GM19463 (cell line): ENCODE data around the gene EPHA6.

ENCODE experiments used
- ATAC-seq: cut with Tn5 transposase; IDR thresholded peaks from one replicate; pipeline ENCODE4 v1.9.1; 2021; ENCODE audit warnings: mild to moderate bottlenecking, moderate library complexity; ENCODE audit not compliant: unreplicated experiment

The EPHA6 gene

GRCh38 chr3:97765336-97765735 is 950.9 kb downstream of the EPHA6 start:
- ATAC-seq = no peak

- no peak for ATAC-seq
Measured at GRCh38 chr3:97772926-97773325, 958.5 kb downstream of the EPHA6 start.

- ATAC-seq = no peak
Measured at GRCh38 chr3:97778152-97778551, 963.8 kb downstream of the EPHA6 start.

GRCh38 chr3:97793420-97794019 is 979.1 kb downstream of the EPHA6 start:
- ATAC-seq = peak; percentile 65

GRCh38 chr3:97795951-97796350 is 981.6 kb downstream of the EPHA6 start:
- no peak for ATAC-seq
